ENCODE data around the gene SGSH.

DNA sequence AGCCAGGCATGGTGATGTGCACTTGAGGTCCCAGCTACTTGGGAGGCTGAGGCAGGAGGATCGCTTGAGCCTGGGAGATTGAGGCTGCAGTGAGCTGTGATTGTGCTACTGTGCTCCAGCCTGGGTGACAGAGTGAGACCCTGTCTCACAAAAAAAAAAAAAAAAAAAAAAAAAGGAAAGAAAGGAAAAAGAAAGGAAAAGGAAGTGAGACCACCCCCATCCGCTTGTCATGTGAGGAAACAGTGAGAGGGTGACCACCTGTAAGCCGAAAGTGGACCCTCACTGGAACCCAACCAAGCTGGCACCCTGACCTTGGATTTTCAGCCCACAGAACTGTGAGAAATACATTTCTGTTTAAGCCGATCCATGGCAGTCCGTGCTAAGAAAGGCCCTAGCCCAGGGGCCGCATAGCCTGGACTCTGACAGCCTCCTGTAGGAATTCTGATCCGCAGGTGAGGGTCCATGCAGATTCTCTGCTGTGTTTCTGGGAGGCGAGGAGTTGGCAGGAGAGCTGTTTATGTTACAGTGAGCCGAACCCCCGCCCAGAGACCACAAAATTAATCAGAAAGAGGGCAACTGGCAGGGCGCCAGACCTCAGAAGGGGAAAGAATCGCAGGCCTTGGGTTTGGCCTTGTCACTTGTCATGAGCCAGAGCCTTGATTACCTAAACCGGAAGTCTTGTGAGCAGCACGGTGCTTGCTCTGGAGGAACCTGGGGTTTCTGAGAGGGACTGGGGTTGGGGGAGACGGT is 945 bp downstream of the SGSH start:
- TF ChIP-seq, protein P1, sequence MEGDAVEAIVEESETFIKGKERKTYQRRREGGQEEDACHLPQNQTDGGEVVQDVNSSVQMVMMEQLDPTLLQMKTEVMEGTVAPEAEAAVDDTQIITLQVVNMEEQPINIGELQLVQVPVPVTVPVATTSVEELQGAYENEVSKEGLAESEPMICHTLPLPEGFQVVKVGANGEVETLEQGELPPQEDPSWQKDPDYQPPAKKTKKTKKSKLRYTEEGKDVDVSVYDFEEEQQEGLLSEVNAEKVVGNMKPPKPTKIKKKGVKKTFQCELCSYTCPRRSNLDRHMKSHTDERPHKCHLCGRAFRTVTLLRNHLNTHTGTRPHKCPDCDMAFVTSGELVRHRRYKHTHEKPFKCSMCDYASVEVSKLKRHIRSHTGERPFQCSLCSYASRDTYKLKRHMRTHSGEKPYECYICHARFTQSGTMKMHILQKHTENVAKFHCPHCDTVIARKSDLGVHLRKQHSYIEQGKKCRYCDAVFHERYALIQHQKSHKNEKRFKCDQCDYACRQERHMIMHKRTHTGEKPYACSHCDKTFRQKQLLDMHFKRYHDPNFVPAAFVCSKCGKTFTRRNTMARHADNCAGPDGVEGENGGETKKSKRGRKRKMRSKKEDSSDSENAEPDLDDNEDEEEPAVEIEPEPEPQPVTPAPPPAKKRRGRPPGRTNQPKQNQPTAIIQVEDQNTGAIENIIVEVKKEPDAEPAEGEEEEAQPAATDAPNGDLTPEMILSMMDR (IDR thresholded peaks at IDR 0.05 in 4 of 5, conservative IDR thresholded peaks at IDR 0.05 in 1 of 5) = no peak
- TF ChIP-seq POLR2A (IDR thresholded peaks at IDR 0.05) = no peak
